OCI-LY7 (cell line): ENCODE data around the gene PRPF38A. TPM values are rescaled to one million over a fixed set of nuclear protein-coding genes. Genes with fewer than 3 reads are reported as not detected.

ENCODE experiments used
- BruUV-seq: library from RNA; stranded (reverse); fragments of 400-500 nt; replicated peaks from 2 replicates; lab custom pipeline; 2021; lab: Mats Ljungman, UMichigan
- CTCF ChIA-PET: fragments of 300-600 bp; sonication (Branson Sonifier 250); formaldehyde crosslinking; loops from one replicate; lab custom pipeline; 2022; ENCODE audit warnings: antibody characterized with exemption; ENCODE audit not compliant: unreplicated experiment; lab: Charles Lee
- POLR2A ChIA-PET: fragments of 300-600 bp; sonication (Branson Sonifier 250); formaldehyde crosslinking; loops from one replicate; lab custom pipeline; 2022; ENCODE audit warnings: antibody characterized with exemption; lab: Charles Lee
- DNase-seq: peaks from one replicate; pipeline ENCODE4 v3.0.0-alpha.2; 2015; ENCODE audit warnings: low spot score
- H2AFZ ChIP-seq: fragments of 200-600 bp; sonication (generic), shearing (Covaris generic); 2 replicates; pipeline ENCODE4 v1.6.1; 2014; ENCODE audit warnings: mild to moderate bottlenecking, antibody characterized with exemption, low read length, moderate library complexity
- H3K27ac ChIP-seq: fragments of 200-600 bp; sonication (generic); 2 replicates; pipeline ENCODE4 v1.5.1; 2014; ENCODE audit warnings: mixed run types, low read depth, mild to moderate bottlenecking, moderate library complexity, low read length, inconsistent platforms; ENCODE audit not compliant: poor library complexity, severe bottlenecking
- H3K36me3 ChIP-seq: fragments of 200-600 bp; sonication (generic); 2 replicates; pipeline ENCODE4 v1.6.1; 2014; ENCODE audit warnings: mild to moderate bottlenecking, antibody characterized with exemption, low read length, moderate library complexity, mixed read lengths; ENCODE audit not compliant: insufficient read depth
- H3K4me1 ChIP-seq: fragments of 200-600 bp; sonication (generic); 2 replicates; pipeline ENCODE4 v1.5.1; 2014; ENCODE audit warnings: mild to moderate bottlenecking, low read length; ENCODE audit not compliant: insufficient read depth, poor library complexity, severe bottlenecking
- H3K4me2 ChIP-seq: fragments of 200-600 bp; sonication (generic); 2 replicates; pipeline ENCODE4 v1.6.1; 2014; ENCODE audit warnings: mild to moderate bottlenecking, low read length
- H3K4me3 ChIP-seq: fragments of 200-600 bp; sonication (generic); 2 replicates; pipeline ENCODE4 v1.5.1; 2014; ENCODE audit warnings: mild to moderate bottlenecking, low read depth, low read length; ENCODE audit not compliant: poor library complexity, severe bottlenecking
- H3K79me2 ChIP-seq: fragments of 200-600 bp; sonication (generic); 2 replicates; pipeline ENCODE4 v1.6.1; 2016; ENCODE audit warnings: low read depth, mild to moderate bottlenecking, low read length, moderate library complexity, mixed read lengths; ENCODE audit not compliant: insufficient read depth
- H3K9me2 ChIP-seq: fragments of 200-600 bp; sonication (generic); 2 replicates; pipeline ENCODE4 v1.6.1; 2016; ENCODE audit warnings: mild to moderate bottlenecking, low read length, mixed read lengths; ENCODE audit not compliant: insufficient read depth
- H3K9me3 ChIP-seq: fragments of 200-600 bp; sonication (generic); 2 replicates; pipeline ENCODE4 v1.6.1; 2014; ENCODE audit warnings: mild to moderate bottlenecking, mixed run types, low read length, mixed read lengths
- H4K20me1 ChIP-seq: fragments of 200-600 bp; sonication (generic); 2 replicates; pipeline ENCODE4 v1.6.1; 2014; ENCODE audit warnings: mild to moderate bottlenecking, antibody characterized with exemption, low read length, moderate library complexity, mixed read lengths; ENCODE audit not compliant: insufficient read depth
- EZH2phosphoT487 ChIP-seq: fragments of 200-600 bp; sonication (generic); IDR thresholded peaks from 2 replicates; pipeline ENCODE4 v1.6.1; 2018; ENCODE audit warnings: low read depth, borderline replicate concordance, mild to moderate bottlenecking, mixed run types, antibody characterized with exemption, low read length, moderate library complexity, mixed read lengths
- intact Hi-C: fragments of 100-400 bp; cut with micrococcal nuclease; formaldehyde crosslinking; loops from one replicate; pipeline ENCODE4 v1.10.0; 2022; ENCODE audit not compliant: unreplicated experiment
- total RNA-seq, 2 experiments: library from RNA; depleted of rRNA in 1 of 2; stranded (reverse); fragments of >200 nt in 1 of 2; shearing (Covaris generic) in 1 of 2; gene quantifications; 2 replicates each; pipeline ENCODE4 v1.2.3, GENCODE V29; 2014 to 2022
- TF ChIP-seq, protein P1 (sequence below): fragments of 200-600 bp; sonication (generic); conservative IDR thresholded peaks from 2 replicates; pipeline ENCODE4 v1.5.1; 2014; ENCODE audit warnings: mild to moderate bottlenecking, antibody characterized with exemption, low read length, moderate library complexity, mixed read lengths

PRPF38A gene
- total RNA-seq, 2 experiments from 2014 or later, result 23.6 to 82.3 TPM

- POLR2A ChIA-PET, result interaction anchor here (0.6 to 0.7 kb wide), 3 partner anchors 16 to 789 kb away, joined by 3 to 4 read pairs (median 3); no protein-coding TSS in a partner anchor
- H3K4me1 ChIP-seq, result peaks cover 12% of the 10 kb centered on the region
- H3K9me3 ChIP-seq, result no peaks in the 10 kb centered on the region
- H3K4me2 ChIP-seq, result no peak overlapping the region
- no peak overlapping the region for H3K4me3 ChIP-seq
- TF ChIP-seq, protein P1, sequence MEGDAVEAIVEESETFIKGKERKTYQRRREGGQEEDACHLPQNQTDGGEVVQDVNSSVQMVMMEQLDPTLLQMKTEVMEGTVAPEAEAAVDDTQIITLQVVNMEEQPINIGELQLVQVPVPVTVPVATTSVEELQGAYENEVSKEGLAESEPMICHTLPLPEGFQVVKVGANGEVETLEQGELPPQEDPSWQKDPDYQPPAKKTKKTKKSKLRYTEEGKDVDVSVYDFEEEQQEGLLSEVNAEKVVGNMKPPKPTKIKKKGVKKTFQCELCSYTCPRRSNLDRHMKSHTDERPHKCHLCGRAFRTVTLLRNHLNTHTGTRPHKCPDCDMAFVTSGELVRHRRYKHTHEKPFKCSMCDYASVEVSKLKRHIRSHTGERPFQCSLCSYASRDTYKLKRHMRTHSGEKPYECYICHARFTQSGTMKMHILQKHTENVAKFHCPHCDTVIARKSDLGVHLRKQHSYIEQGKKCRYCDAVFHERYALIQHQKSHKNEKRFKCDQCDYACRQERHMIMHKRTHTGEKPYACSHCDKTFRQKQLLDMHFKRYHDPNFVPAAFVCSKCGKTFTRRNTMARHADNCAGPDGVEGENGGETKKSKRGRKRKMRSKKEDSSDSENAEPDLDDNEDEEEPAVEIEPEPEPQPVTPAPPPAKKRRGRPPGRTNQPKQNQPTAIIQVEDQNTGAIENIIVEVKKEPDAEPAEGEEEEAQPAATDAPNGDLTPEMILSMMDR, result no peak
- TF ChIP-seq EZH2phosphoT487, result no peak
- H2AFZ ChIP-seq, result no peak overlapping the region
- CTCF ChIA-PET, result interaction anchor here (0.5 kb wide), 1 partner anchor 266 kb away, joined by 4 read pairs; no protein-coding TSS in a partner anchor
- peaks cover 15% of the 10 kb centered on the region for H4K20me1 ChIP-seq
- no peak overlapping the region for H3K27ac ChIP-seq
- peaks cover 71% of the 10 kb centered on the region for H3K36me3 ChIP-seq
- H3K9me2 ChIP-seq, result no peaks in the 10 kb centered on the region
- DNase-seq, result no peak
- intact Hi-C loops, result loop anchor here (5.0 kb wide), 1 partner anchor 268 kb away; no protein-coding TSS in a partner anchor
- peaks cover 43% of the 10 kb centered on the region for H3K79me2 ChIP-seq
- no TSS peak for BruUV-seq
Observed at GRCh38 chr1:52399629-52400028, 4.8 kb upstream of the PRPF38A start.

GRCh38 chr1:52400131-52400530, 4.3 kb upstream of the PRPF38A start:
- H3K36me3 ChIP-seq, result peaks cover 66% of the 10 kb centered on the region
- no peak for DNase-seq
- no peak for TF ChIP-seq EZH2phosphoT487
- TF ChIP-seq, protein P1, result no peak
- POLR2A ChIA-PET, result interaction anchor here (0.6 kb wide), 2 partner anchors 15 to 789 kb away, joined by 3 to 4 read pairs; no protein-coding TSS in a partner anchor
- CTCF ChIA-PET, result interaction anchor here (0.5 kb wide), 1 partner anchor 266 kb away, joined by 4 read pairs; no protein-coding TSS in a partner anchor
- H3K27ac ChIP-seq, result no peak overlapping the region
- peaks cover 12% of the 10 kb centered on the region for H3K4me1 ChIP-seq
- H2AFZ ChIP-seq, result no peak overlapping the region
- H3K4me2 ChIP-seq, result no peak overlapping the region
- peaks cover 16% of the 10 kb centered on the region for H4K20me1 ChIP-seq
- H3K79me2 ChIP-seq, result peaks cover 48% of the 10 kb centered on the region
- intact Hi-C loops, result loop anchor here (5.0 kb wide), 1 partner anchor 267 kb away; no protein-coding TSS in a partner anchor
- no TSS peak for BruUV-seq
- no peaks in the 10 kb centered on the region for H3K9me3 ChIP-seq
- no peak overlapping the region for H3K4me3 ChIP-seq
- no peaks in the 10 kb centered on the region for H3K9me2 ChIP-seq

- peaks cover 55% of the 10 kb centered on the region for H3K36me3 ChIP-seq
- peaks cover 26% of the 10 kb centered on the region for H3K4me1 ChIP-seq
- H3K79me2 ChIP-seq, result peaks cover 71% of the 10 kb centered on the region
- H3K4me3 ChIP-seq, result peak overlapping the region; percentile 85
- no TSS peak for BruUV-seq
- TF ChIP-seq, protein P1, result no peak
- TF ChIP-seq EZH2phosphoT487, result no peak
- H3K9me2 ChIP-seq, result no peaks in the 10 kb centered on the region
- POLR2A ChIA-PET, result interaction anchor here (0.5 to 1.4 kb wide), 3 partner anchors 146 to 563 kb away, joined by 3 read pairs; no protein-coding TSS in a partner anchor
- peak overlapping the region; percentile 97 for H3K4me2 ChIP-seq
- CTCF ChIA-PET, result no interaction called here
- intact Hi-C loops, result loop anchor here (2.0 to 5.0 kb wide), 2 partner anchors 264 to 346 kb away; partner anchors contain the start of gene BTF3L4
- no peaks in the 10 kb centered on the region for H3K9me3 ChIP-seq
- DNase-seq, result peak; percentile 14
- peak overlapping the region; percentile 83 for H3K27ac ChIP-seq
- peaks cover 22% of the 10 kb centered on the region for H4K20me1 ChIP-seq
- no peak overlapping the region for H2AFZ ChIP-seq
Observed at GRCh38 chr1:52402860-52403240, 1.6 kb upstream of the PRPF38A start.
